ENCODE data around the gene DTX1.
"Not testable (repeated sequence)": the region's sequence is repeated elsewhere in the genome, so short reads cannot be mapped to it uniquely, and the experiment has no call there.

DTX1 gene

DNA sequence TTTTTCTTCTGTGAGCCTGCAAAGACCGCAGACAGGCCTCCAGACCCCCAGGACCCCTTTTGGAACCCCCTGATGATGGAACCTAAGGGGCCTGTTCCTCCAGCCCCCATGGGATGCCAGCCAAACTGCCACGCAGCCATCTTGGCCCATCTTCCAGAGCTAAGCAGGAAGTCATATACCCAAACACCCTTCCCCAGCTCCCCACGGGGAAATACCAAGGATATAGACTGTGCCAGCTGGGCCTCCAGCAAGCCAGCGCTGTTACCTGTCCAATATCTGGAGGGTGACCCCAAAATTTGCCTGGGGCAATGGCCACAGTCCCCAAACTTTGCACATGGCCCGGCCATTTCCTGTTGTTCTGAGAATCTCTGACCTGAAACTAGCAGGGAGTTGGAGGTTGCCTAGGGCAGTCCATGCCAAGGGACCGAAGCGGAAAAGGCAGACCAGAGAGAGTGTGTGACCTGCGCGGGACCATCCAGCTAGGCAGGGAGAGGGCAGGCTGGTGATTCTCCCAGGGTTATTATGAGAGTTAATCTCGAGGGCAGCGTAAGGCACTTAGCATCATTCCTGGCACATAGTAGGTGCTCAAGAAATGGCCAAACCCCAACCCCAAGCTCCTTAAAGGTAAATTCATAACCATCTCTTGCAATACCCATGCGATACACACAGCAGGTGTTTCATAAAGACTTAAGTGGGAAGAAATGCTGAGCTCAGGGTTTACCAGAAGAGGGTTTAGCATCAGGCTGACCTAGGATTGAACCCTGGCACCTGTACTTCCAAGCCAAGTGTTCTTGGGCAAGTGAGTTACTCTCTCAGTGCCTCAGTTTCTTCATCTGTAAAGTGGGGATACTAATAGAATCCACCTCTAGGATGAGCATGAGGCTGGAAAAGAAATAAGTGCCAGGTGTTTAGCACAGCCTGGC, 81.6 kb downstream of the DTX1 start:
- DNase-seq (ENCODE audit: low read depth), result no peak

DNA sequence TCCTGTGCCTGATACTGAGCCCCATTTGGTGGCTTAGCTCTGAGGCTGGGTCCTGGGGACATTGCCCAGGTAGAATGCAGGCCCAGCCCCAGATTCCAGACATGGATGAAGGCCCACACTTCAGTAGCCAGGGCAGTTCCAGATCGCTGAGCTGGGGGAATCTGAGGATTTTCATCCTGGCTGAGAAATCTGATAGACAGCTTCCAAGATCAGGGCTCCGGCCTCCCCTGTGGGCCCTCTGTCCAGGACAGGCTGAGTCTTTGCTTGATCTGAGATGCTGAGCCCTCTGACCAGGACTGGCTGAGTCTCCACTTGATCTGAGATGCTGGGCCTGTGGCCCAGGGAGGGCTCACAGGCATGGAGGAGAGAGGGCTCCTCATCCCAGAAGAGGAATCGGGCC, 82.3 kb downstream of the DTX1 start:
- no peak for DNase-seq (ENCODE audit: low read depth)

DNA sequence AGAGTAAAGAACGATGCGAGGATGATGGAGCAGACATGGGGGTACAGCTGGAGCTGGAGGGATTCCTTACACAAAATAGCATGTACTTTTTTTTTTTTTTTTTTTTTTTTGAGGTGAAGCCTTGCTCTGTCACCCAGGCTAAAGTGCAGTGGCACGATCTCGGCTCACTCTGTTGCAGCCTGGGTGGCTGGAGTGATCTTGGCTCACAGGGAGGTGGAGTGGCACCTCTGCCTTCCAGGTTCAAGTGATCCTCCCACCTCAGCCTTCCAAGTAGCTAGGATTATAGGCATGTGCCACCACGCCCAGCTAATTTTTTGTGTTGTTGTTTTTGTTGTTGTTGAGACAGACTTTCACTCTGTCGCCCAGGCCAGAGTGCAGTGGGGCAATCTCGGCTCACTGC, 84.2 kb downstream of the DTX1 start:
- no peak for DNase-seq (ENCODE audit: low read depth)

DNA sequence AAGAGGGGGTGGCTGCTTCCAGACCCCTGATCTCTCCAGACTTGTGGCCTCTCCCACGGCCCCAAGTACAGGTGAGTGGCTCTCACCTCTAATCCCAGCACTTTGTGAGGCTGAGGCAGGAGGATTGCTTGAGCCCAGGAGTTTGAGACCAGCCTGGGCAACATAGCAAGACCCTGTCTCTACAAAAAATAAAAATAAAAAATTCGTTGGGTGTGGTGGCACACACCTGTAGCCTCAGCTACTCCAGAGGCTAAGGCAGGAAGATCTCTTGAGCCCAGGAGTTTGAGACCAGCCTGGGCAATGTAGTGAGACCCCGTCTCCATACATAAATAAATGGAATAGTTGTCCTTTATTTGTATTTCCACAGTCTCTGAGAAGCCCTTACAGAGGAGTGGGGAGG, 85.2 kb downstream of the DTX1 start:
- DNase-seq (ENCODE audit: low read depth), result not testable (repeated sequence)

DNA sequence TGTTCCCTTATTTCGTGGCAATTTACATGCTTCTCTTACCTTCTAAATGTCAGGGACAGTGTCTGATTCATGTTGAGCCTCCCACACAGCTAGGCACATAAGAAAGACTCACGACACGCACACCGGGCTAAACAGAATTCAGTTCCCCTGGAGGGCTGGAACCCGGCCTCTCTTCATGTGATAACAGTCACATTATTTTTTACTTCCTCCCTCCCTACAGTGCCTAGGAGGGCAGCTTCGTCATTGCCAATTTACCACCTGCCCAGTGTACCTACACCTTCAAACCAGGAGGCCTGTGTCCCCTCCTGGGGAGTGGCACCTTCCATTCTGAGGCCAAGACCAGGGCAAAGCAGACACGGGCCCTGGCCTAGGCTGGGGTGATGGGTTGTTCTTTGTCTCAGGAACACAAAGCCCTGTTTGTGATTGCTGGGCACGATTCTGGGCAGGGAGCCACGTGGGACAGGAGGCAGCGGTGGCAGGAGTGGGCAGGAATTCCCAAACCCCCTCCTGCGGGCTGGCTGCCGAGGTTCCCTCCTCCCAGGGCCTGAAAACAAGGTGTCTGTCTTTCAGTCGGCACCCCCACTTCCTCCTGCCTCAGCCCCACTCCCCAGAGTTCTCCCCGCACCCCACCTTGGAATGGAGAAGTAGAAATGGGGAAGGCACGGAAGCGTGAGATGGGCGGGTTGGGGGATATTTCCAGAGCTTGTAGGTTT, 85.8 kb downstream of the DTX1 start:
- no peak for DNase-seq (ENCODE audit: low read depth)

DNA sequence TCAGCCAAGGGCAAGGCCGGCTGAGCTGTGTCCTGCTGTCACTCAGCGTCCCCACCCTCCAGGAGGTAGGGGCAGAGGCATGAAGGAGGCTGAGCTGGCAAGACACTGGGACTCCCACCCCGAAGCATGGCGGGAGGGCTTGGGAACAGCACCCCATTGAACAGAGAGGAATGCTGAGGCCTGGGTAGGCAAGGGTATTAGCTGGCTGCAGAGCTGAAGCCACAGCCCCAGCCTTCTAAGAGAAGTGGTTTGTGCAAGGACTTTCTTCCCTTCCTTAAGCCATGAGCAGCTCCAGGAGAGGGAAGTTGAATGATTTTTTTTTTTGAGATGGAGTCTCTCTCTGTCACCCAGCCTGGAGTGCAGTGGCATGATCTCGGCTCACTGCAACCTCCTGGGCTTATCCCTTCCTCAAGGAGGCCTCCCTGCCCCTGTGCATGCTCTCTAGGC, 86.4 kb downstream of the DTX1 start:
- DNase-seq (ENCODE audit: low read depth), result no peak

DNA sequence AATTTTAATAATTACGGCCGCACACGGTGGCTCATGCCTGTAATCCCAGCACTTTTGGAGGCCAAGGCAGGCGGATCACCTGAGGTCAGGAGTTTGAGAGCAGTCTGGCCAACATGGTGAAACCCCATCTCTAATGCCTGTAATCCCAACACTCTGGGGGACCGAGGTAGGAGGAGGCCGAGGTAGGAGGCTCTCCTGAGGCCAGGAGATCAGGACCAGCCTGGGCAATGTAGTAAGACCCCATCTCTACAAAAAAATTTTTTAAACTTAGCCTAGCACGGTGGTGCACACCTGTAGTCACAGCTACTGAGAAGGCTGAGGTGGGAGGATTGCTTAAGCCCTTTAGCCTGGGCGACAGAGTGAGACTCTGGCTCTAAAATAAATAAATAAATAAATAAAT, 87.4 kb downstream of the DTX1 start:
- no peak for DNase-seq (ENCODE audit: low read depth)

DNA sequence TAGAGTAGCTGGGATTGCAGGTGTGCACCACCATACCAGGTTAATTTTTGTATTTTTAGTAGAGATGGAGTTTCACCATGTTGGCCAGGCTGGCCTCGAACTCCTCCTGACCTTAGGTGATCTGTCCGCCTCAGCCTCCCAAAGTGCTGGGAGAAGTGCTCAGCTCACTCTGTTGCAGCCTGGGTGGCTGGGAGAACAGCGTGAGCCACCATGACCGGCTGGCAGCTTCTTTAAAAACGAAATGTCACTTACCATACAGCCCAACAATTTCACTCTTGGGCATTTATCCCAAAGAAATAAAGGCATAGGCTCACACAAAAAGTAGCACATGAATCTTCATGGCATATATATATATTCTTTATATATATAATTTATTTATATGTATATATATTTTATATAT, 88.3 kb downstream of the DTX1 start:
- no peak for DNase-seq (ENCODE audit: low read depth)

DNA sequence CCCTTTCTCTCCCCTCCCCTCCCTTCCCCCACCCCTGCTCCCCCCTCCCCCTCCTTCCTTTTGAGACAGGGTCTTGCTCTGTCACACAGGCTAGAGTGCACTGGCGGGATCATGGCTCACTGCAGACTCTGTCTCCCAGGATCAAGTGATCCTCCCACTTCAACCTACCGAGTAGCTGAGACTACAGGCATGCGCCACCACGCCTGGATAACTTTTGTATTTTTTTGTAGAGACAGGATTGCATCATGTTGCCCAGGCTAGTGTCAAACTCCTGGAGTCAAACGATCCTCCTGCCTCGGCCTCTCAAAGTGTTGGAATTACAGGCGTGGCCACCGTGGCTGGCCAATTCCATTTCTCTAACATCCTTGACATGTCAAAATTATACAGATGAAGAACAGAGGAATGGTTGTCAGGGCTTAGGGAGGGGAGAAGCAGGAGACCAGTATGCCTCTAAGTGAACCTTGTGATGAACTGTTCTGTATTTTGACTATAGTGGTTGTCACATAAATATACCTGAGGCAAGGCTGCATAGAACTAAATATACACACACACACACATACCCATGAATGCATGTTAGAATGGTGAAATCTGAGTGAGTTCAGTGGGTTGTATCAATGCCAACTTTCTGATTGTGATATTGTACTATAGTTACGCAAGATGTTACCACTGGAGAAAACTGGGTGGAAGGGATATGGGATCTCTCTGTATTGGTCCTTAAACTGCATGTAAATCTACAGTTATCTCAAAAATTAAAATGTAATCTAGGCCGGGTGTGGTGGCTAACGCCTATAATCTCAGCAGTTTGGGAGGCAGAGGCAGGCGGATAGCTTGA, 89.4 kb downstream of the DTX1 start:
- no peak for DNase-seq (ENCODE audit: low read depth)

DNA sequence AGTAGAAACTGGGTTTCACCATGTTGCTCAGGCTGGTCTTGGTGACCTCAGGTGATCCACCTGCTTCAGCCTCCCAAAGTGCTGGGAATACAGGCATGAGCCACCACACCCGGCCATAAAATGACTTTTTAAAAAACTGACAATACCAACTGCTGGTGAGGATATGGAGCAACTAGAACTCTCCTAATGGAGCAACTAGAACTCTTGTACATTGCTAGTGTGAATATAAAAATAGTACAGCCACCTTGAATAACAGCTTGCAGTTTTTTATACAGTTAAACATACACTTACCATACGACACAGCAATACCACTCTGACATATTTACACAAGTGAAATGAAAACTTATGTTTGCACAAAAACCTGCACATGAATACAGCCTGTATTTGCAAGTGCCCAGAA, 90.5 kb downstream of the DTX1 start:
- no peak for DNase-seq (ENCODE audit: low read depth)

Data from stimulated activated CD8-positive, alpha-beta memory T cell treated with anti-CD3 and anti-CD28 coated beads, Interleukin-7, amount 100 ng/mL, for 24 hours (primary cell).